GM23338 (cell line): ENCODE data around the gene ANKS1B. TPM values are rescaled to one million over a fixed set of nuclear protein-coding genes. Genes with fewer than 3 reads are reported as not detected.

Experiments
- ATAC-seq: fragments of 200-7000 bp; cut with Tn5 transposase; 3 replicates; pipeline ENCODE4 v1.9.1; 2020
- DNase-seq: peaks from one replicate; pipeline ENCODE4 v3.0.0-alpha.2; 2015; ENCODE audit warnings: low spot score
- H2AFZ ChIP-seq: fragments of 200-600 bp; sonication (generic); 2 replicates; pipeline ENCODE4 v1.8.0; 2016; ENCODE audit warnings: antibody characterized with exemption, mild to moderate bottlenecking, moderate library complexity
- H3F3A ChIP-seq: fragments of 200-600 bp; sonication (generic); replicated peaks from 2 replicates; pipeline ENCODE4 v1.8.0; 2017; ENCODE audit warnings: antibody characterized with exemption, mixed run types, low read depth
- H3K27ac ChIP-seq: fragments of 200-600 bp; sonication (generic); 2 replicates; pipeline ENCODE4 v1.6.1; 2016; ENCODE audit warnings: low read depth
- H3K27me3 ChIP-seq: fragments of 200-600 bp; sonication (generic); 2 replicates; pipeline ENCODE4 v1.8.0; 2016; ENCODE audit warnings: mild to moderate bottlenecking, mixed run types, moderate library complexity; ENCODE audit not compliant: insufficient read depth
- H3K36me3 ChIP-seq: fragments of 200-600 bp; sonication (generic); 2 replicates; pipeline ENCODE4 v1.8.0; 2016; ENCODE audit warnings: mild to moderate bottlenecking; ENCODE audit not compliant: insufficient read depth
- H3K4me1 ChIP-seq: fragments of 200-600 bp; sonication (generic); 2 replicates; pipeline ENCODE4 v1.8.0; 2016; ENCODE audit warnings: mild to moderate bottlenecking, moderate library complexity; ENCODE audit not compliant: insufficient read depth
- H3K4me2 ChIP-seq: fragments of 200-600 bp; sonication (generic); 2 replicates; pipeline ENCODE4 v1.7.1; 2017; ENCODE audit warnings: mixed run types
- H3K4me3 ChIP-seq: fragments of 200-600 bp; sonication (generic); 2 replicates; pipeline ENCODE4 v1.6.1; 2016; ENCODE audit warnings: mixed run types
- H3K79me2 ChIP-seq: fragments of 200-600 bp; sonication (generic); replicated peaks from 2 replicates; pipeline ENCODE4 v1.8.0; 2017; ENCODE audit warnings: mild to moderate bottlenecking; ENCODE audit not compliant: insufficient read depth
- H3K9me2 ChIP-seq: fragments of 200-600 bp; sonication (generic); 2 replicates; pipeline ENCODE4 v1.8.0; 2017; ENCODE audit not compliant: insufficient read depth
- H4K20me1 ChIP-seq: fragments of 200-600 bp; sonication (generic); replicated peaks from 2 replicates; pipeline ENCODE4 v1.8.0; 2017; ENCODE audit warnings: mild to moderate bottlenecking; ENCODE audit not compliant: insufficient read depth
- H3K27ac Mint-ChIP-seq: 2 replicates; pipeline ENCODE4 v1.8.0; 2020; ENCODE audit warnings: inconsistent platforms, mild to moderate bottlenecking, moderate library complexity, mixed read lengths
- H3K27me3 Mint-ChIP-seq: 3 replicates; pipeline ENCODE4 v1.8.0; 2022; ENCODE audit warnings: low read depth, mild to moderate bottlenecking, moderate library complexity, mixed read lengths, inconsistent platforms; ENCODE audit not compliant: insufficient read depth, poor library complexity
- H3K36me3 Mint-ChIP-seq: 3 replicates; pipeline ENCODE4 v1.8.0; 2021; ENCODE audit warnings: low read depth, mild to moderate bottlenecking, inconsistent platforms, moderate library complexity, mixed read lengths
- H3K4me1 Mint-ChIP-seq: 3 replicates; pipeline ENCODE4 v1.8.0; 2020; ENCODE audit warnings: mild to moderate bottlenecking, inconsistent platforms, mixed read lengths
- H3K4me3 Mint-ChIP-seq: 3 replicates; pipeline ENCODE4 v1.8.0; 2021; ENCODE audit warnings: moderate library complexity, mild to moderate bottlenecking, inconsistent platforms, mixed read lengths
- H3K9me3 Mint-ChIP-seq: 3 replicates; pipeline ENCODE4 v1.8.0; 2020; ENCODE audit warnings: moderate library complexity, mild to moderate bottlenecking, inconsistent platforms, mixed read lengths
- CREB1 ChIP-seq: fragments of 250-450 bp; sonication (Bioruptor Pico); IDR thresholded peaks from 2 replicates; pipeline ENCODE4 v1.5.0; 2020; ENCODE audit warnings: low read depth, mild to moderate bottlenecking, moderate library complexity
- ETS1 ChIP-seq: IDR thresholded peaks from 2 replicates; pipeline ENCODE4 v1.6.1; 2016; ENCODE audit warnings: antibody characterized with exemption
- NANOG ChIP-seq: IDR thresholded peaks from 2 replicates; pipeline ENCODE4 v1.6.1; 2016; ENCODE audit warnings: antibody characterized with exemption, borderline replicate concordance
- POLR2AphosphoS5 ChIP-seq: IDR thresholded peaks from 2 replicates; pipeline ENCODE4 v1.6.1; 2016; ENCODE audit warnings: antibody characterized with exemption, low read depth
- ZNF114 ChIP-seq: fragments of 250-450 bp; sonication (Bioruptor Pico); IDR thresholded peaks from 2 replicates; pipeline ENCODE4 v1.5.0; 2020; ENCODE audit warnings: mild to moderate bottlenecking, moderate library complexity
- ZNF331 ChIP-seq: fragments of 250-450 bp; sonication (Bioruptor Pico); IDR thresholded peaks from 2 replicates; pipeline ENCODE4 v1.5.0; 2020; ENCODE audit warnings: low read depth, mild to moderate bottlenecking, moderate library complexity
- ZNF462 ChIP-seq: fragments of 250-450 bp; sonication (Bioruptor Pico); IDR thresholded peaks from 2 replicates; pipeline ENCODE4 v1.5.0; 2020; ENCODE audit warnings: mild to moderate bottlenecking, moderate library complexity
- polyA plus RNA-seq: library from polyadenylated mRNA; unstranded; fragments of >200 nt; fragmentation: Nextera tagmentation; extraction: Ambion mirVana; gene quantifications from 2 replicates; pipeline ENCODE4 v1.2.1, GENCODE V29; 2016
- total RNA-seq: library from RNA; depleted of rRNA; stranded (reverse); fragments of >200 nt; shearing (Covaris generic); gene quantifications from 2 replicates; pipeline ENCODE4 v1.2.3, GENCODE V29; 2014
- TF ChIP-seq, protein P1 (sequence below), 2 experiments: fragments of 200-600 bp in 1 of 2; sonication (generic) in 1 of 2; conservative IDR thresholded peaks; 2 replicates each; pipeline versions ENCODE4 v1.5.1 to v1.6.1; 2016 to 2017; ENCODE audit warnings: antibody characterized with exemption in 2 of 2, low read depth in 2 of 2, mild to moderate bottlenecking in 2 of 2, moderate library complexity in 1 of 2

The ANKS1B gene
- total and polyA plus RNA-seq, 2 experiments from 2014 or later = 4.3 to 5.8 TPM

- no peaks in the 10 kb centered on the region for H4K20me1 ChIP-seq
- H3K4me2 ChIP-seq = no peak overlapping the region
- H3K27ac ChIP-seq = no peak overlapping the region
- no peaks in the 10 kb centered on the region for H3K9me3 Mint-ChIP-seq
- DNase-seq (no peak), ATAC-seq (no peak)
- TF ChIP-seq POLR2AphosphoS5 = no peak
- TF ChIP-seq ZNF331 (CRISPR knock-in tag) = no peak
- TF ChIP-seq, protein P1, sequence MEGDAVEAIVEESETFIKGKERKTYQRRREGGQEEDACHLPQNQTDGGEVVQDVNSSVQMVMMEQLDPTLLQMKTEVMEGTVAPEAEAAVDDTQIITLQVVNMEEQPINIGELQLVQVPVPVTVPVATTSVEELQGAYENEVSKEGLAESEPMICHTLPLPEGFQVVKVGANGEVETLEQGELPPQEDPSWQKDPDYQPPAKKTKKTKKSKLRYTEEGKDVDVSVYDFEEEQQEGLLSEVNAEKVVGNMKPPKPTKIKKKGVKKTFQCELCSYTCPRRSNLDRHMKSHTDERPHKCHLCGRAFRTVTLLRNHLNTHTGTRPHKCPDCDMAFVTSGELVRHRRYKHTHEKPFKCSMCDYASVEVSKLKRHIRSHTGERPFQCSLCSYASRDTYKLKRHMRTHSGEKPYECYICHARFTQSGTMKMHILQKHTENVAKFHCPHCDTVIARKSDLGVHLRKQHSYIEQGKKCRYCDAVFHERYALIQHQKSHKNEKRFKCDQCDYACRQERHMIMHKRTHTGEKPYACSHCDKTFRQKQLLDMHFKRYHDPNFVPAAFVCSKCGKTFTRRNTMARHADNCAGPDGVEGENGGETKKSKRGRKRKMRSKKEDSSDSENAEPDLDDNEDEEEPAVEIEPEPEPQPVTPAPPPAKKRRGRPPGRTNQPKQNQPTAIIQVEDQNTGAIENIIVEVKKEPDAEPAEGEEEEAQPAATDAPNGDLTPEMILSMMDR (conservative IDR thresholded peaks at IDR 0.05; ENCODE audit: low read depth in 2 of 2) = no peak
- no peak for TF ChIP-seq CREB1 (CRISPR knock-in tag)
- TF ChIP-seq ZNF462 (CRISPR knock-in tag) = no peak
- no peak for TF ChIP-seq ETS1
- TF ChIP-seq ZNF114 (CRISPR knock-in tag) = no peak
- no peak for TF ChIP-seq NANOG
- H3K4me3 ChIP-seq = no peak overlapping the region
- no peak overlapping the region for H3K4me3 Mint-ChIP-seq
- H3K79me2 ChIP-seq = no peaks in the 10 kb centered on the region
- H3K27me3 Mint-ChIP-seq = no peaks in the 10 kb centered on the region
- H3K9me2 ChIP-seq = no peaks in the 10 kb centered on the region
- H3K4me1 ChIP-seq = no peaks in the 10 kb centered on the region
- no peak overlapping the region for H3K27ac Mint-ChIP-seq
- H3K27me3 ChIP-seq = no peaks in the 10 kb centered on the region
- H2AFZ ChIP-seq = no peak overlapping the region
- no peaks in the 10 kb centered on the region for H3K36me3 Mint-ChIP-seq
- no peaks in the 10 kb centered on the region for H3K4me1 Mint-ChIP-seq
- no peaks in the 10 kb centered on the region for H3K36me3 ChIP-seq
- no peaks in the 10 kb centered on the region for H3F3A ChIP-seq
These were observed 864.8 kb downstream of the ANKS1B start for GRCh38 chr12:99119943-99120342.
